Measurements from ENCODE around the gene RREB1.

DNA sequence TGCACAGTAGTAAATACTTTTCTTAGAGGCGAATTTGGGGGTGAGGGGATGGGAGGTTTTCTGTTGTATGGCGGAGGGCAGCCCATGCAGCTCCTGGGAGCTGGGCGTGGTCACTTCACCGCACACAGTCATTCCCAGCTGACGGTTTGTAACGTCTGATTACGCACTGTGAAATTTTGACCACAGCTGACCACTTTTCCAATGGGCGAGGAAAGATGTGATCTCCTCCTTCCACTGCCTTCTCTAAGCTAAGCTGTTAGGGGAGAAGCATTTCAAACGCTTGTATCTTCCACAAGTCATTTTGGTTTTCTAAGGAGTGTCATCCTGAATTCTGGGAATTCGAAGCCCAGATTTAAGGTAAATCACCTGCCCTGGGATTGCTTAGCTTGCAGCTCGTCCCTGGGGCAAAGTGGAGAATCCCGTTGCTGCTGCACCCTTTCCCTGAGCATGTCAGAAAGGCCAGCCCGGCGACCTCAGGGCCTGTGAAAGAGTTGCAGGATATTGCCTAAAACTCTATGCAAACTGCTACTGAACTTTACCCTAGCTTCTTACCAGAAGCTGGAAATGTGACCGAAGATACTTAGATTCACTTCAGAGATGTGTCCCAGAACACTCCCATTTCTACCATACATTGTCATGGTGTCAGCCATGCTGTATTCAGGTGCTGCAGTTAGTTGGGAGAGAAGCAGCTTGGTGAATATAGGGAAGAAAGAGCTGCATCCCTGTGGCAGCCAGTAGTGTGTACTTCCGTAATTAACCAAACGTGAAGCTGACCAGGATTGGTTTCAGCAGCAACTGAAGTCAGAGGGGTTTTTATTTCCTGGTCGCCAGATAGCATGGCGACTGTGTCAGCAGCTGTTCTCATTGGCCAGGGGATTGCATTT, 58.9 kb downstream of the RREB1 start:
- TF ChIP-seq POLR2AphosphoS5 (IDR thresholded peaks at IDR 0.05) = no peak
- TF ChIP-seq, protein P1, sequence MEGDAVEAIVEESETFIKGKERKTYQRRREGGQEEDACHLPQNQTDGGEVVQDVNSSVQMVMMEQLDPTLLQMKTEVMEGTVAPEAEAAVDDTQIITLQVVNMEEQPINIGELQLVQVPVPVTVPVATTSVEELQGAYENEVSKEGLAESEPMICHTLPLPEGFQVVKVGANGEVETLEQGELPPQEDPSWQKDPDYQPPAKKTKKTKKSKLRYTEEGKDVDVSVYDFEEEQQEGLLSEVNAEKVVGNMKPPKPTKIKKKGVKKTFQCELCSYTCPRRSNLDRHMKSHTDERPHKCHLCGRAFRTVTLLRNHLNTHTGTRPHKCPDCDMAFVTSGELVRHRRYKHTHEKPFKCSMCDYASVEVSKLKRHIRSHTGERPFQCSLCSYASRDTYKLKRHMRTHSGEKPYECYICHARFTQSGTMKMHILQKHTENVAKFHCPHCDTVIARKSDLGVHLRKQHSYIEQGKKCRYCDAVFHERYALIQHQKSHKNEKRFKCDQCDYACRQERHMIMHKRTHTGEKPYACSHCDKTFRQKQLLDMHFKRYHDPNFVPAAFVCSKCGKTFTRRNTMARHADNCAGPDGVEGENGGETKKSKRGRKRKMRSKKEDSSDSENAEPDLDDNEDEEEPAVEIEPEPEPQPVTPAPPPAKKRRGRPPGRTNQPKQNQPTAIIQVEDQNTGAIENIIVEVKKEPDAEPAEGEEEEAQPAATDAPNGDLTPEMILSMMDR (IDR thresholded peaks at IDR 0.05) = no peak

Data from sigmoid colon (tissue), 4 donors.